HL-60 (cell line): ENCODE data around the gene SLC2A4RG.
"Not testable (repeated sequence)": the region's sequence is repeated elsewhere in the genome, so short reads cannot be mapped to it uniquely, and the experiment has no call there.

Experiments used
- DNase-seq, 2 experiments: peaks; one replicate each; pipeline ENCODE4 v3.0.0-alpha.2; 2010 to 2020; ENCODE audit warnings: low read depth in 1 of 2, low spot score in 1 of 2
- H3K27ac ChIP-seq: fragments of 250-450 bp; sonication (Bioruptor Pico); replicated peaks from 2 replicates; pipeline ENCODE4 v1.5.1; 2020; ENCODE audit warnings: mild to moderate bottlenecking, moderate library complexity
- H3K27me3 ChIP-seq: fragments of 250-450 bp; sonication (Bioruptor Pico); 2 replicates; pipeline ENCODE4 v1.5.1; 2021; ENCODE audit warnings: mild to moderate bottlenecking, moderate library complexity; ENCODE audit not compliant: insufficient read depth, poor library complexity, severe bottlenecking
- H3K4me3 ChIP-seq: replicated peaks from 2 replicates; pipeline ENCODE4 v1.5.1; 2011; ENCODE audit warnings: mild to moderate bottlenecking, control low read depth, low read length; ENCODE audit not compliant: insufficient read depth
- GABPA ChIP-seq: IDR thresholded peaks from 2 replicates; pipeline ENCODE4 v1.6.1; 2012; ENCODE audit warnings: low read depth
- POLR2AphosphoS5 ChIP-seq: IDR thresholded peaks from 2 replicates; pipeline ENCODE4 v1.6.1; 2012; ENCODE audit warnings: low read depth
- REST ChIP-seq: IDR thresholded peaks from 2 replicates; pipeline ENCODE4 v1.6.1; 2012; ENCODE audit warnings: low read depth; ENCODE audit not compliant: insufficient replicate concordance
- SPI1 ChIP-seq: IDR thresholded peaks from 2 replicates; pipeline ENCODE4 v1.6.1; 2012; ENCODE audit warnings: low read depth, mild to moderate bottlenecking, borderline replicate concordance
- TF ChIP-seq, protein P1 (sequence below): IDR thresholded peaks from one replicate; pipeline ENCODE4 v1.5.1; 2011; ENCODE audit warnings: low read length, control low read depth, inconsistent platforms; ENCODE audit not compliant: insufficient read depth

Gene SLC2A4RG

GRCh38 chr20:63714858-63715257 lies 24.7 kb upstream of the SLC2A4RG start:
- Histone ChIP-seq H3K27ac (no peak overlapping the region), H3K27me3 (no peaks in the 10 kb centered on the region), H3K4me3 (no peak overlapping the region)
- no peak for DNase-seq
- TF ChIP-seq POLR2AphosphoS5 (no peak), SPI1 (no peak), GABPA (no peak), REST (no peak)
- TF ChIP-seq, protein P1, sequence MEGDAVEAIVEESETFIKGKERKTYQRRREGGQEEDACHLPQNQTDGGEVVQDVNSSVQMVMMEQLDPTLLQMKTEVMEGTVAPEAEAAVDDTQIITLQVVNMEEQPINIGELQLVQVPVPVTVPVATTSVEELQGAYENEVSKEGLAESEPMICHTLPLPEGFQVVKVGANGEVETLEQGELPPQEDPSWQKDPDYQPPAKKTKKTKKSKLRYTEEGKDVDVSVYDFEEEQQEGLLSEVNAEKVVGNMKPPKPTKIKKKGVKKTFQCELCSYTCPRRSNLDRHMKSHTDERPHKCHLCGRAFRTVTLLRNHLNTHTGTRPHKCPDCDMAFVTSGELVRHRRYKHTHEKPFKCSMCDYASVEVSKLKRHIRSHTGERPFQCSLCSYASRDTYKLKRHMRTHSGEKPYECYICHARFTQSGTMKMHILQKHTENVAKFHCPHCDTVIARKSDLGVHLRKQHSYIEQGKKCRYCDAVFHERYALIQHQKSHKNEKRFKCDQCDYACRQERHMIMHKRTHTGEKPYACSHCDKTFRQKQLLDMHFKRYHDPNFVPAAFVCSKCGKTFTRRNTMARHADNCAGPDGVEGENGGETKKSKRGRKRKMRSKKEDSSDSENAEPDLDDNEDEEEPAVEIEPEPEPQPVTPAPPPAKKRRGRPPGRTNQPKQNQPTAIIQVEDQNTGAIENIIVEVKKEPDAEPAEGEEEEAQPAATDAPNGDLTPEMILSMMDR: no peak

GRCh38 chr20:63718996-63719395 lies 20.6 kb upstream of the SLC2A4RG start:
- Histone ChIP-seq H3K27ac (no peak overlapping the region), H3K27me3 (no peaks in the 10 kb centered on the region), H3K4me3 (no peak overlapping the region)
- TF ChIP-seq, protein P1: no peak
- TF ChIP-seq REST: no peak
- no peak for TF ChIP-seq GABPA
- no peak for TF ChIP-seq POLR2AphosphoS5
- TF ChIP-seq SPI1: no peak
- DNase-seq: no peak

DNA sequence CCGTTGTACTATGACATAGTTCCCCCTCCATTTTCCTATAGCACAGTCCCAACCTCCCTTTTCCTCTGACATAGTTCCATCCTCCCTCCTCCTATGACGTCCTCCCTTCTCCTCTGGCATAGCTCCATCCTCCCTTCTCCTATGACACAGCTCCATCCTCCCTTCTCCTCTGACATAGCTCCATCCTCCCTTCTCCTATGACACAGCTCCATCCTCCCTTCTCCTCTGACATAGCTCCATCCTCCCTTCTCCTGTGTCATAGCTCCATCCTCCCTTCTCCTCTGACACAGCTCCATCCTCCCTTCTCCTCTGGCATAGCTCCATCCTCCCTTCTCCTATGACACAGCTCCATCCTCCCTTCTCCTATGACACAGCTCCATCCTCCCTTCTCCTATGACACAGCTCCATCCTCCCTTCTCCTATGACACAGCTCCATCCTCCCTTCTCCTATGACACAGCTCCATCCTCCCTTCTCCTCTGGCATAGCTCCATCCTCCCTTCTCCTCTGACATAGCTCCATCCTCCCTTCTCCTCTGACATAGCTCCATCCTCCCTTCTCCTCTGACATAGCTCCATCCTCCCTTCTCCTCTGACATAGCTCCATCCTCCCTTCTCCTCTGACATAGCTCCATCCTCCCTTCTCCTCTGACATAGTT lies 16.5 kb upstream of the SLC2A4RG start:
- not testable (repeated sequence) for H3K4me3 ChIP-seq, H3K27me3 ChIP-seq, H3K27ac ChIP-seq, DNase-seq

- not testable (repeated sequence) for DNase-seq, H3K4me3 ChIP-seq, H3K27me3 ChIP-seq
- H3K27ac ChIP-seq: peak overlapping the region; percentile 83
Measured at GRCh38 chr20:63730189-63730733, 9.3 kb upstream of the SLC2A4RG start.

DNA sequence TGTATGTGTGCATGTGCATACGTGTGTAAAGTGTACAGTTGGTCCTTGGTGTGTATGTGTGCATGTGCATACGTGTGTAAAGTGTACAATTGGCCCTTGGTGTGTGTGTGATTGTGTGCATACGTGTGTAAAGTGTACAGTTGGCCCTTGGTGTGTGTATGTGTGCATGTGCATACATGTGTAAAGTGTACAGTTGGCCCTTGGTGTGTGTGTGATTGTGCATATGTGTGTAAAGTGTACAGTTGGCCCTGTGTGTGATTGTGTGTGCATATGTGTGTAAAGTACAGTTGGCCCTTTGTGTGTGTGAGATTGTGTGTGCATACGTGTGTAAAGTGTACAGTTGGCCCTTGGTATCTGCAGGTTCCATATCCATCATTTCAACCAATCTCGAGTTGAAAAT lies 8.2 kb upstream of the SLC2A4RG start:
- H3K27me3 ChIP-seq: no peaks in the 10 kb centered on the region
- H3K4me3 ChIP-seq: no peak overlapping the region
- peak overlapping the region; percentile 83 for H3K27ac ChIP-seq
- no peak for DNase-seq
- TF ChIP-seq SPI1 (no peak), GABPA (no peak), POLR2AphosphoS5 (no peak), REST (no peak)
- TF ChIP-seq, protein P1: no peak
